ENCODE data around the gene MKI67.
"Not testable (repeated sequence)": the region's sequence is repeated elsewhere in the genome, so short reads cannot be mapped to it uniquely, and the experiment has no call there.

MKI67 gene

DNA sequence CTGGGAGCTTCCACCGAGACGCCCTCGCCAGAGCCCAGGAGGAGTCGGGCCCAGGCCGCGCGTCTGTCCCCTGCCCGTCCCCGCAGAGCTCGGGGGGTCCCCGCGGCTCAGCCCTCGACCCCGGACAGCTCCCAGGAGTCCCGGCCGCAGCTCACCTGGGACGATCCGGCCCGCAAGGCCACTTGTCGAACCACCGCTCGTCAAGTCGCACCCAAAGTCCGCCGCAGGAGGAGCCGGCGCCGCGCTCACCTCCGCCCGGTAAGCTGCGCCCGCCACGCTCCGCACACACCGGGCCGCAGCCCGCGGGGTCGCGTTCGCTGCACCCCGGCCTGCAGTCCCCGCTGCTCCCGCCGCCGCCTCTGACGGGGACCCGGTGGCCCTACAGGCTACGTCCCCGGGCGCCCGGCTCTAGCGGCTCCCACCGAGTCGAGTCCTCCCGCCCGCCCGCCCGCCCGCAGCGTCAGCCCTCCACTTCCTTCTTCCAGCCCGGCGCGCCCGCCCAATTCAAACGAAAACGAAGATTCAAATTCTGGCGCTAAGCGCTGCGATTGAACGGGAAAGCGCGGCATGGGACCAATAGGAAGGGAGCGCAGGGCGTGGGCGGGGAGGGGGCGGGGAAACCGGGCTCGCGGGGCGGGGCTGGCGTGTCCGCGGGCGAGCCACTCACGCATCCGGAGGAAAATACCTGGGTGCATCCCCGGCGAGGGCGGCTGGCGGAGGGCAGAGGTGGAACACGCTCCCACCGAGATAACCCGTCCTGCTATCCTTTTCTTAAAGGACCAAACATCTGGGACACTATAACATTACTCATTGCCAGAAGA lies at the start of gene MKI67:
Gene MKI67 (minus strand): TSS at position 480 of the 821 bp plus-strand sequence. CDS start 756 bp downstream, outside the sequence.
- DNase-seq (ENCODE audit: low read depth), result no peak

GRCh38 chr10:128174581-128175559 lies 48.6 kb upstream of the MKI67 start:
- DNase-seq (ENCODE audit: low read depth), result no peak

DNA sequence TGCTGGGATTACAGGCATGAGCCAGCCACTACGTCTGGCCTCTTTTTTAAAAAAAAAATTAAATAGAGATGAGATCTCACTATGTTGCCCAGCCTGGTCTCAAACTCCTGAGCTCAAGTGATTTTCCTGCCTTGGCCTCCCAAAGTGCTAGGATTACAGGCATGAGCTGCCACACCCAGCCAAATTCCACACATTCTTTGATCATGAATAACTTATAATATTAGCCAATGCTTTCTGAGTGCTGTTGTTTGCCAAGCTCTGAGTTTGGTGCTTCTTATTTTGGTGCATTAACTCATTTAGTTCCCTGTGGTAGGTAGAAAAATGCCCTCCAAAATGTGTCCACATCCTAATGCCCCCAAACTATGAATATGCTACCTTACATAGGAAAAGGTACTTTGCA lies 47.2 kb upstream of the MKI67 start:
- no peak for DNase-seq (ENCODE audit: low read depth)

- DNase-seq (ENCODE audit: low read depth), result no peak
These were observed 46.5 kb upstream of the MKI67 start for GRCh38 chr10:128172756-128173155.

- DNase-seq (ENCODE audit: low read depth), result no peak
These were observed 43.7 kb upstream of the MKI67 start for GRCh38 chr10:128169811-128170379.

- DNase-seq (ENCODE audit: low read depth), result no peak
These were observed 41.8 kb upstream of the MKI67 start for GRCh38 chr10:128167926-128168520.

GRCh38 chr10:128167123-128167522 lies 40.9 kb upstream of the MKI67 start:
- not testable (repeated sequence) for DNase-seq (ENCODE audit: low read depth)

DNA sequence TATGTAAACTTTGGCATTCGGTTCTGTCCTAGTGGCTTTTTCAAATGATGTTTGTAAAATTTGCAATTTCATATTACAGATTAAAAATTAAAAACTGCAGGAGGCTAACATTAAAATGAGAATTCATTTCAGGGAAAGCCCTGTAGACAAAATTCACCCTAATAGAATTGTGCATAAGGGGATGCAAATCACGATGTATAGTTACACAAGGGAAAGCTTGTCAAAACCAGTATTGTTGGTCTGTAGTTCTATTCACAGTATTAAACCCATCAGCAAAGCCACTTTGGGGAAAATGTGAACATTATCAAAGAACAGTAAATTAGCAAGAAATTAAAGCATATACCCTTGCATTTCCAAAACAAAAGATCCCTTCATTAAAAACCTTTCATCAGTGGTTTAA lies 39.9 kb upstream of the MKI67 start:
- DNase-seq (ENCODE audit: low read depth), result no peak

- no peak for DNase-seq (ENCODE audit: low read depth)
These were observed 39.3 kb upstream of the MKI67 start for GRCh38 chr10:128165536-128165935.

- DNase-seq (ENCODE audit: low read depth), result no peak
These were observed 37.5 kb upstream of the MKI67 start for GRCh38 chr10:128163701-128164100.

GRCh38 chr10:128161031-128161430 lies 34.8 kb upstream of the MKI67 start:
- DNase-seq (ENCODE audit: low read depth), result no peak

DNA sequence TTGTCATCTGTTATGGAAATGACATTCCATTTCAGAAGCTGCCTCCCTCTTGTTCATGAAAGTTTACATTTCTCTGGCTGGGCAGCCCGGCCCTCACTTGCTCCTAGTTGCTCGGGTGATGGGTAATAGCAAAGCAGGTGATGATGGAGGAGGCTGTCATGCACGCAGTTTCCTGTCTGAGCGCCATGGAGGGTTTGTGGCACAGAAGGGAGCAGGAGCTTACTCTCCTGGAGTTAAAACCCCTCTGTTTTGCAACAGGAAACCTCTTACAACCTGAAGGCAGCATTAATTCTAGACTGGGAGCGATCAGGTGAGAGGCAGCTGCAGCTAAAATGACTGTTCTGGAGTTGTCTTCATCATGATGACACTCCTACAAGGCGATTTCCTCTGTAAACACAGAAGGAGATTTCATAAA lies 34.1 kb upstream of the MKI67 start:
- no peak for DNase-seq (ENCODE audit: low read depth)

GRCh38 chr10:128158021-128158795 lies 32.0 kb upstream of the MKI67 start:
- no peak for DNase-seq (ENCODE audit: low read depth)

- no peak for DNase-seq (ENCODE audit: low read depth)
These were observed 31.0 kb upstream of the MKI67 start for GRCh38 chr10:128156999-128157755.

DNA sequence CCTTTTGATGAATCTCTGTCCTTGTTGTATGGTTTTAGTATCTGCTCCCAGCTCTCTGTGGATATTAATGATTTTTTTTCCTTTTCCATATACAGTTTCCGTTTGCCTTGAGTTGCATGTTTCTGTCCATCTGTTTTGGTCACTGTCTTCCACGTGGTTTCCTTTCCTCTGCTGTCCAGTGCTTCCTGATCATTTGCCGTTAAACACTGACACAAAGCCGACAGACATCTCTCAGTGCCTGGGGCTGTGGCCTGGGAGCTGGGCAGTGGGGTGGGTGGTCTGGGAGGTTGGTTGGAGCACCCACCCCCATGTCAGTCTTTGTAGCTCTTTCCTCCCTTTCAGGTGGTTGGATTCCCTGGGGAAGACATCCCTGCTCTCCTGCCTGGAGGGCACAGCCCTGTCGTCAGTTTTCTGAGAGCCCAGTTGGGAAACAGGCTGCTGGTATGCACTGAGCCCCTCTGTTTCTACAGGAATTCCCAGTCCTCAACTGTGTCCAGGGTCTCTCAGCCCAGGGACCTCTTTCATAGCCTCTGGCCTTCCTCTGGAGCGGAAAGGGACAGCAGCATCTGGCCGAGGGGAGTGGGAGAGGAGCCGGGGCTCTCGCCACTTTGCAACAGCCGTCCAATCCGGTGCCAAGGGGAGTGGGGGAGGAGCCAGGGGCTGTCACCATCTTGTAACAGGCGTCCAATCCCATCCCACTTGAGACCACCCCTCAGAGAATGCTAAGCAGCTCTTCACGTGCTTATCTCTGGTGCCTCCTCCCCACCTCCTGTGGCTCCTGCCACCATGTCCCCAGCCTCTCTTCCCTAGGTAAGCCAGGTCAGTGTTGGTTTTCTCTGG lies 26.7 kb upstream of the MKI67 start:
- DNase-seq (ENCODE audit: low read depth), result no peak

DNA sequence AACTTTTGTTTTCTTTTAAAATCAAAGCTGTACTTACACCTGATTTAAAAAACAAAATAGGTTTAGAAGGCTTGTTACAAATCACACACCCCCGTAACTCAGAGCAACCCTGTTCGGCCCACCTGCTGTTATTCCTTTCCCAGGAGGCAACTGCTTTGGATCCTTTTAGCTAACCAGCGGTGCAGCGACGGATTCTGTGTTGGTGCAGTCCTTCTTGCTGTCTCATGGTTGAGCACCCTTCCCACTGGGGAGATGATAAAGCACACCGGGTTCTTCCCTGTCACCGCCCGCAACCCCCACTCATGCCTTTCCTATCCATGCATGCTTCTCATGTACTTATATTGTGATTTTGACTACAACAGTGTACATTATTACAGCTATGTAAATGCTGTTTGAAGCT lies 24.8 kb upstream of the MKI67 start:
- no peak for DNase-seq (ENCODE audit: low read depth)

DNA sequence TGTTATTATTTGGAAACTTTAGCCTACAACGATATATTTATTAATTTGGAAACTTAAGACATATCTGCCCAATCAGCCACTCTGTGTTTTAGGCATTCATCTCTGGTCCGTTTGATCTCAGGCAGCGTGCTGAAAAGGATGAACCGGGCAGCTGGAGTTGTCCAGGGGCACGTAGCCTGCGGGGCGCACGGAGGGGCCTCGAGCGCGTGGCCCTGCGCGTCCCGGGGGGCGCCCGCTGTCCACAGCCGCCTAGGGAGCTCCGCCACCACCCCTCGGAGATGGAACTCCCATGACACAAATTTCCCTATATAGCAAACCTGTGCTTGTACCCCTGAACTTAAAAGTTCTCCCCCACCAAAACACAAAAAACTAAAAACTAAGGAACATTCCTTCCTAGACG lies 24.3 kb upstream of the MKI67 start:
- no peak for DNase-seq (ENCODE audit: low read depth)

- no peak for DNase-seq (ENCODE audit: low read depth)
These were observed 23.8 kb upstream of the MKI67 start for GRCh38 chr10:128150045-128150493.

GRCh38 chr10:128149267-128150014 lies 23.2 kb upstream of the MKI67 start:
- no peak for DNase-seq (ENCODE audit: low read depth)

Measured in GM04503 (cell line).